Lower leg skin (tissue), 3 donors: ENCODE data around the gene SNRNP70.

ENCODE experiments used
- CTCF ChIP-seq, 3 donors: fragments of 450-650 bp; IDR thresholded peaks; one replicate each; pipeline ENCODE4 v1.5.1; 2016; ENCODE audit warnings: antibody characterized with exemption in 3 of 3, mild to moderate bottlenecking in 3 of 3, moderate library complexity in 2 of 3
- POLR2A ChIP-seq, 2 donors: fragments of 450-650 bp; IDR thresholded peaks; one replicate each; pipeline ENCODE4 v1.6.1; 2016 to 2017; ENCODE audit warnings: antibody characterized with exemption in 2 of 2, mild to moderate bottlenecking in 1 of 2, moderate library complexity in 1 of 2

DNA sequence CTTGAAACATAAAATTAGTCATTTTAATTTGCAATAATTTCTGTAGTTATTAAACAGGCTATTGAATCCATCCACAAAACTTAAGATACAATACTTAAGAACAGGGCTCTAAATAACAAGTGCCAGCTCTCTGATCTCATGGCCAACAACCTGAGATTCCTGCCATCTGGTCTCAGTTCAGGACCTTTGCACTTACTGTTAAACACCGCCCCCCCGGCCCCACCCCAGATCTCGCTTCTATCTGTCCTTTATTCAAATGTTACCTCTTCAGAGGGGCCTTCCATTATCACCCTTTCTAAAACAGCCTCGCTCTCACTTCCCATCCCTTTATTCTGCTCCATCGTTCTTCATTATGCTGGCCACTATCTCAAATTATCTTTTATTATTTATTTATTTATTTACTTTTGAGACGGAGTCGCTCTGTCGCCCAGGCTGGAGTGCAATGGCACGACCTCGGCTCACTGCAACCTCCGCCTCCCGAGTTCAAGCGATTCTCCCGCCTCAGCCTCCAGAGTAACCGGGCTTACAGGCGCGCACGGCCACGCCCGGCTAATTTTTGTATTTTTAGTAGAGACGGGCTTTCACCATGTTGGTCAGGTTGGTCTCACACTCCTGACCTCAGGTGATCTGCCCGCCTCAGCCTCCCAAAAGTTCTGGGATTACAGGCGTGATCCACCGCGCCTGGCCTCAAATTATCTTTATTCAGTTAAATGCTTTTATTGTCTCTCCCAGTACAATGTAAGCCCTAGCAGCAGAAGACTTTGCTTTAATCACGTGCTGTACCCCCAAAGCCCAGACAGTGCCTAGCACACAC, 838 bp upstream of the SNRNP70 start:
- TF ChIP-seq POLR2A (IDR thresholded peaks at IDR 0.05) (no peak), CTCF (IDR thresholded peaks at IDR 0.05) (no peak)
